Panc1 (cell line): Measurements from ENCODE around the gene PRKCD. TPM values are rescaled to one million over a fixed set of nuclear protein-coding genes. Genes with fewer than 3 reads are reported as not detected.

Experiments
- ATAC-seq: fragments of 200-7000 bp; cut with Tn5 transposase; 2 replicates; pipeline ENCODE4 v1.9.1; 2020; ENCODE audit warnings: mild to moderate bottlenecking, moderate library complexity
- BruUV-seq: library from RNA; stranded (reverse); fragments of 400-500 nt; replicated peaks from 2 replicates; lab custom pipeline; 2021; lab: Mats Ljungman, UMichigan
- CTCF ChIA-PET: fragments of 300-600 bp; sonication (Branson Sonifier 250); formaldehyde crosslinking; loops from one replicate; lab custom pipeline; 2022; ENCODE audit warnings: antibody characterized with exemption; lab: Charles Lee
- POLR2A ChIA-PET: fragments of 300-600 bp; sonication (Branson Sonifier 250); formaldehyde crosslinking; loops from one replicate; lab custom pipeline; 2022; ENCODE audit warnings: antibody characterized with exemption; lab: Charles Lee
- DNase-seq: peaks from one replicate; pipeline ENCODE4 v3.0.0-alpha.2; 2010; ENCODE audit warnings: low read depth, low spot score
- H3K27ac ChIP-seq: 2 replicates; pipeline ENCODE4 v1.5.1; 2011; ENCODE audit warnings: mild to moderate bottlenecking, low read length, inconsistent platforms
- H3K27me3 ChIP-seq: fragments of 200-500 bp; sonication (Bioruptor generic); 2 replicates; pipeline ENCODE4 v1.6.0; 2014; ENCODE audit warnings: low read length, inconsistent platforms; ENCODE audit not compliant: control insufficient read depth, insufficient read depth
- H3K36me3 ChIP-seq: fragments of 200-500 bp; sonication (Bioruptor generic); 2 replicates; pipeline ENCODE4 v1.5.1; 2014; ENCODE audit warnings: inconsistent platforms, mild to moderate bottlenecking, low read length, moderate library complexity; ENCODE audit not compliant: control insufficient read depth, insufficient read depth
- H3K4me1 ChIP-seq: 2 replicates; pipeline ENCODE4 v1.5.1; 2011; ENCODE audit warnings: inconsistent platforms, mild to moderate bottlenecking, low read length, moderate library complexity; ENCODE audit not compliant: control insufficient read depth, insufficient read depth
- H3K4me3 ChIP-seq, 2 experiments: 2 replicates each; pipeline ENCODE4 v1.5.1; 2011 to 2012; ENCODE audit warnings: low read depth in 2 of 2, low read length in 2 of 2, mild to moderate bottlenecking in 2 of 2, inconsistent platforms in 1 of 2, moderate library complexity in 1 of 2
- H3K9me3 ChIP-seq: fragments of 200-500 bp; sonication (Bioruptor generic); 2 replicates; pipeline ENCODE4 v1.5.1; 2014; ENCODE audit warnings: low read depth, mild to moderate bottlenecking, inconsistent platforms, low read length, moderate library complexity; ENCODE audit not compliant: control insufficient read depth, insufficient read depth
- POLR2AphosphoS5 ChIP-seq: IDR thresholded peaks from 2 replicates; pipeline ENCODE4 v1.6.1; 2012; ENCODE audit warnings: mild to moderate bottlenecking, low read depth, low read length, moderate library complexity
- SIN3A ChIP-seq: IDR thresholded peaks from 2 replicates; pipeline ENCODE4 v1.6.1; 2012; ENCODE audit warnings: low read depth, mild to moderate bottlenecking, low read length, moderate library complexity, borderline replicate concordance; ENCODE audit not compliant: insufficient read depth
- TCF7L2 ChIP-seq: IDR thresholded peaks from 2 replicates; pipeline ENCODE4 v1.6.1; 2011; ENCODE audit warnings: mild to moderate bottlenecking, low read depth, low read length, inconsistent platforms
- in situ Hi-C: cut with HindIII; loops from 2 replicates; pipeline ENCODE4 v1.10.0; 2016; ENCODE audit warnings: low sequenced_read_pairs, low pct_unique_long_range_greater_than_20kb
- intact Hi-C: fragments of 100-400 bp; cut with micrococcal nuclease; formaldehyde crosslinking; loops from one replicate; pipeline ENCODE4 v1.10.0; 2022; ENCODE audit not compliant: unreplicated experiment
- total RNA-seq: library from RNA; stranded (reverse); gene quantifications from one replicate; pipeline ENCODE4 v1.2.1, GENCODE V29; 2021; ENCODE audit not compliant: unreplicated experiment
- TF ChIP-seq, protein P1 (sequence below), 2 experiments: IDR thresholded peaks; 2 replicates each; pipeline ENCODE4 v1.6.1; 2011 to 2012; ENCODE audit warnings: low read depth in 2 of 2, control low read depth in 1 of 2, low read length in 1 of 2, mild to moderate bottlenecking in 1 of 2, moderate library complexity in 1 of 2; ENCODE audit not compliant: insufficient read depth in 1 of 2
- TF ChIP-seq, protein P2 (sequence below): fragments of 450-650 bp; IDR thresholded peaks from 2 replicates; pipeline ENCODE4 v1.5.1; 2017; ENCODE audit warnings: mild to moderate bottlenecking

The PRKCD gene
- total RNA-seq, 1 experiment from 2014 or later: 14.0 TPM

DNA sequence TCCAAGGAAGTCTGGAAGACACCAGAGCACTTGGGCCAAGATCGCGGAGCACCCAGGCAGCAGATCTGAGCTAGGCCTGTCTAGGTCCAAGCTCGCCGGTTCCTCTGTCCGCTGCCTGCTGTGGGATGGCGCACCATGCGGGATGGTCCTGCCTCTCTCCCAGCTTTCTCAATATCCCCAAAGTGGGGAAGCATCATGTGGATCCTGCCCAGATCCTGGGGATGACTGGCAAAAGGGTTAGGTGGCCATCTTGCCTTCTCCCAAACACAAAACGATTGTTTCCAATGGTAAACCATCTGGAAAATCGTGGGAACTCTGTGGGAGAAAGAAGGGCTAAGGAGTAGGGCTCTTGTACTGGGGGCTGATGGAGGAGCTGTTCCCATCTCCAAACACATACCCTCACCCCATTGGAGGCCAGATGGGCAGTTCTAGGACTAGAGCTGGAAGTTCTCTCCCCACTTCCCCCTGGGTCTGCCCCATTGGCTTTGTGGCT lies 8.9 kb downstream of the PRKCD start:
- H3K36me3 ChIP-seq: no peaks in the 10 kb centered on the region
- no peaks in the 10 kb centered on the region for H3K27me3 ChIP-seq
- ATAC-seq: no peak
- TF ChIP-seq POLR2AphosphoS5: no peak
- no peak for TF ChIP-seq TCF7L2
- TF ChIP-seq, protein P1, sequence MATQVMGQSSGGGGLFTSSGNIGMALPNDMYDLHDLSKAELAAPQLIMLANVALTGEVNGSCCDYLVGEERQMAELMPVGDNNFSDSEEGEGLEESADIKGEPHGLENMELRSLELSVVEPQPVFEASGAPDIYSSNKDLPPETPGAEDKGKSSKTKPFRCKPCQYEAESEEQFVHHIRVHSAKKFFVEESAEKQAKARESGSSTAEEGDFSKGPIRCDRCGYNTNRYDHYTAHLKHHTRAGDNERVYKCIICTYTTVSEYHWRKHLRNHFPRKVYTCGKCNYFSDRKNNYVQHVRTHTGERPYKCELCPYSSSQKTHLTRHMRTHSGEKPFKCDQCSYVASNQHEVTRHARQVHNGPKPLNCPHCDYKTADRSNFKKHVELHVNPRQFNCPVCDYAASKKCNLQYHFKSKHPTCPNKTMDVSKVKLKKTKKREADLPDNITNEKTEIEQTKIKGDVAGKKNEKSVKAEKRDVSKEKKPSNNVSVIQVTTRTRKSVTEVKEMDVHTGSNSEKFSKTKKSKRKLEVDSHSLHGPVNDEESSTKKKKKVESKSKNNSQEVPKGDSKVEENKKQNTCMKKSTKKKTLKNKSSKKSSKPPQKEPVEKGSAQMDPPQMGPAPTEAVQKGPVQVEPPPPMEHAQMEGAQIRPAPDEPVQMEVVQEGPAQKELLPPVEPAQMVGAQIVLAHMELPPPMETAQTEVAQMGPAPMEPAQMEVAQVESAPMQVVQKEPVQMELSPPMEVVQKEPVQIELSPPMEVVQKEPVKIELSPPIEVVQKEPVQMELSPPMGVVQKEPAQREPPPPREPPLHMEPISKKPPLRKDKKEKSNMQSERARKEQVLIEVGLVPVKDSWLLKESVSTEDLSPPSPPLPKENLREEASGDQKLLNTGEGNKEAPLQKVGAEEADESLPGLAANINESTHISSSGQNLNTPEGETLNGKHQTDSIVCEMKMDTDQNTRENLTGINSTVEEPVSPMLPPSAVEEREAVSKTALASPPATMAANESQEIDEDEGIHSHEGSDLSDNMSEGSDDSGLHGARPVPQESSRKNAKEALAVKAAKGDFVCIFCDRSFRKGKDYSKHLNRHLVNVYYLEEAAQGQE (IDR thresholded peaks at IDR 0.05; ENCODE audit: insufficient read depth in 1 of 2, low read depth in 2 of 2, low read length in 1 of 2): no peak
- TF ChIP-seq SIN3A: no peak
- ChIA-PET POLR2A (no interaction called here), CTCF (no interaction called here)
- H3K4me1 ChIP-seq: no peaks in the 10 kb centered on the region; the same call in 1 of the 2 replicates
- no peak overlapping the region for H3K27ac ChIP-seq
- in situ Hi-C loops (no loop called here), intact Hi-C loops (no loop called here)
- H3K9me3 ChIP-seq: no peaks in the 10 kb centered on the region
- no peak overlapping the region for H3K4me3 ChIP-seq
- no TSS peak for BruUV-seq
- DNase-seq: no peak

- BruUV-seq: no TSS peak
- H3K27me3 ChIP-seq: no peaks in the 10 kb centered on the region
- TF ChIP-seq, protein P1 (IDR thresholded peaks at IDR 0.05; ENCODE audit: insufficient read depth in 1 of 2, low read depth in 2 of 2, low read length in 1 of 2): no peak
- TF ChIP-seq SIN3A: no peak
- no peak for TF ChIP-seq TCF7L2
- TF ChIP-seq, protein P2, sequence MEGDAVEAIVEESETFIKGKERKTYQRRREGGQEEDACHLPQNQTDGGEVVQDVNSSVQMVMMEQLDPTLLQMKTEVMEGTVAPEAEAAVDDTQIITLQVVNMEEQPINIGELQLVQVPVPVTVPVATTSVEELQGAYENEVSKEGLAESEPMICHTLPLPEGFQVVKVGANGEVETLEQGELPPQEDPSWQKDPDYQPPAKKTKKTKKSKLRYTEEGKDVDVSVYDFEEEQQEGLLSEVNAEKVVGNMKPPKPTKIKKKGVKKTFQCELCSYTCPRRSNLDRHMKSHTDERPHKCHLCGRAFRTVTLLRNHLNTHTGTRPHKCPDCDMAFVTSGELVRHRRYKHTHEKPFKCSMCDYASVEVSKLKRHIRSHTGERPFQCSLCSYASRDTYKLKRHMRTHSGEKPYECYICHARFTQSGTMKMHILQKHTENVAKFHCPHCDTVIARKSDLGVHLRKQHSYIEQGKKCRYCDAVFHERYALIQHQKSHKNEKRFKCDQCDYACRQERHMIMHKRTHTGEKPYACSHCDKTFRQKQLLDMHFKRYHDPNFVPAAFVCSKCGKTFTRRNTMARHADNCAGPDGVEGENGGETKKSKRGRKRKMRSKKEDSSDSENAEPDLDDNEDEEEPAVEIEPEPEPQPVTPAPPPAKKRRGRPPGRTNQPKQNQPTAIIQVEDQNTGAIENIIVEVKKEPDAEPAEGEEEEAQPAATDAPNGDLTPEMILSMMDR: no peak
- TF ChIP-seq POLR2AphosphoS5: no peak
- POLR2A ChIA-PET: no interaction called here
- no peaks in the 10 kb centered on the region for H3K9me3 ChIP-seq
- DNase-seq (no peak), ATAC-seq (no peak)
- CTCF ChIA-PET: no interaction called here
- no peak overlapping the region for H3K27ac ChIP-seq
- no peaks in the 10 kb centered on the region; the same call in 1 of the 2 replicates for H3K4me1 ChIP-seq
- in situ Hi-C loops (no loop called here), intact Hi-C loops (no loop called here)
- no peak overlapping the region for H3K4me3 ChIP-seq
- H3K36me3 ChIP-seq: no peaks in the 10 kb centered on the region
These were observed 9.5 kb downstream of the PRKCD start for GRCh38 chr3:53170325-53171063.
